GM21825 (cell line): ENCODE measurements around the gene SLC19A1.
"Not testable (repeated sequence)": the region's sequence is repeated elsewhere in the genome, so short reads cannot be mapped to it uniquely, and the experiment has no call there.

Source experiments
- ATAC-seq: cut with Tn5 transposase; IDR thresholded peaks from one replicate; pipeline ENCODE4 v1.9.1; 2021; ENCODE audit warnings: mild to moderate bottlenecking, moderate library complexity; ENCODE audit not compliant: unreplicated experiment

SLC19A1 gene

DNA sequence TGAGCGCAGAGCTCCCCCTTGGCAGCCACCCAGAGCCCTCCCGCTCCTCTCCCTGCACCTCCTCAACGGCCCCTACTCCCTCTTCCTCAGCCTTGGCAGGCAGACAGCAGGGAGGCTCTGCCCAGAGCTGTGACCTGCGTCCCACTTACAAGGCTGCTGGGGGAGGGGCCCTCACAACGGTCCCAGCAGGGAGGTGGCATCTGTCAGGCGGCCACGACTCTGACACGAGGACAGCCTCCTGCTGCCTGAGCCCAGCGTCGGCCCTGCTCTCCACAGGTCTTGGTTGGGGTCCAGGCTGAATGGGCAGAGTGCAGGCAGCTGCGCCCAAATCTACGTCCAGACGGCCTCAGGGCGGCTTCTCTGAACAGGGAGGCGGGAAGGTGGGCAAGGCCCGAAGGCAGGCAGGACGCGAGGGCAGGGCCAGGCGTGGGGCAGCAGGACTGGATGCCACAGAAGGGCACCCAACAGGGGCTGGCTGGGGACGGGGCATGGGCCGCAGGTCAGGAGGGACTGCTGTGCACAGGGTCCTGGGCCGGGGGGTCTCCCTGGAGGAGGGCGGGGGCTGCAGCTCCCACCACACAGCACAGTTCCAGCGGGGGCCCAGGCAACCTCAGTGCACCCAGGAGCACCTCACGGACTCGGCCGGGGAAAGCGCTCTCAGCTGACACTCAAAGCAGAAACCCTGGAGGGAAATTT, 7.5 kb downstream of the SLC19A1 start:
- ATAC-seq: no peak

DNA sequence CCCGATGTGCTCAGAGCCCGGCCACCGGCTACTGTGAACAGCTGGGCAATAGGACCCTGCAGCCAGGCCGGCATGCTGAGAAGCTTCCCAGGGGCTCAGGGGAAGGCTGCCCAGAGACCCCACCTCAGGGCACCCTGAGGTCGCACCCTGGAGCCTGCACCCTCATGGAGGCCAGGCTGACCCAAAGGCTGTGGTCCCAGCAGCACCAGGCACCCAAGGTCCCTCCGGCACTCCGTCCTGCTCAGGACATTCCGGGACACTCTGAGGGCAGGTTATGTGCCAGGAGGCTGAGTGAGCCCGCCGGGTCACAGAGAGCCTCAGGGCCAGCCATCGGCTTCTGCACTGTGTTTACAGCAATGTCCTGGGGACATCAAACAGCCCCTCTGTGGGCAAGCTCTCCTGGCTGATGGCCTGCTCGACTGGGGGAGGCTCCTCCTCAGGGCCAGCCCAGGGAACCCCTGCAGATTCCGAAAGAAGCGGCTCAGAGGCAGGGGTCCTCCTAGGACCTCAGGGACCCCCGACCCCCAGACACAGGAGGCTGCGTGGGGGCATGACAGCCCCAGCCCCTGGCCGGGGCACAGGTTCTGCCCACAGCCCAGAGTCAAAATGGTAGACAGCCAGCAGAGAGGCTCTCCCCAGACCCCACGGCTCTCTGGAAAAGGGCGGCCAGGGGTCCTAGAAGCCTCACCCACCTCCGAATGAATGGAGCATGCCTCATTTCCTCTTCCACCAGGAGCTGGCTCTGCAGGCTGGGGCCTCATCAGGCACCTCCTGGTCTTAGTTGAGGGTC, 8.2 kb downstream of the SLC19A1 start:
- no peak for ATAC-seq

DNA sequence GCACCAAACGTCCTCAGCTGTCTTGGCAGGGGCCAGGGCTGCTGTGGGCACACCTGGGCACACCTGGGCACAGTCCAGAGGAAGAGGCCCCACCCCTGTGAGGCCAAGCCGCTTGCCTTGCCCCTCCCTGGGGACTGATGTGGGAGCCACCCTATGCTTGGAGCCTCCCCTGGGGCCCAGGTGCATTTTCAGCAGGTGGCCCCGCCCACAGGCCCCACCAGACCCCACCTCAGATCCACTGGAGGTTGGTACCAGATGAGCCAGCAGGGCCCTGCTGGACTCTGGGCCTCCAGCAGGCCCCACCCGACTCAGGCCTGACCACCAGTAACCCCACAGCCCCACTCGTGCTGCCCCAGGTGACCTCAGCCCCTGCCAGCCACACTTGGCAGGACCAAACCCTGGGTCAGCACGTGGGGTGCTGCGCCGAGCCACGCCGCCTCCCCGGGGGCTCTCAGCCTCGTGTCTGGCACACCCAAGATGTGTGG, 8.8 kb downstream of the SLC19A1 start:
- no peak for ATAC-seq

DNA sequence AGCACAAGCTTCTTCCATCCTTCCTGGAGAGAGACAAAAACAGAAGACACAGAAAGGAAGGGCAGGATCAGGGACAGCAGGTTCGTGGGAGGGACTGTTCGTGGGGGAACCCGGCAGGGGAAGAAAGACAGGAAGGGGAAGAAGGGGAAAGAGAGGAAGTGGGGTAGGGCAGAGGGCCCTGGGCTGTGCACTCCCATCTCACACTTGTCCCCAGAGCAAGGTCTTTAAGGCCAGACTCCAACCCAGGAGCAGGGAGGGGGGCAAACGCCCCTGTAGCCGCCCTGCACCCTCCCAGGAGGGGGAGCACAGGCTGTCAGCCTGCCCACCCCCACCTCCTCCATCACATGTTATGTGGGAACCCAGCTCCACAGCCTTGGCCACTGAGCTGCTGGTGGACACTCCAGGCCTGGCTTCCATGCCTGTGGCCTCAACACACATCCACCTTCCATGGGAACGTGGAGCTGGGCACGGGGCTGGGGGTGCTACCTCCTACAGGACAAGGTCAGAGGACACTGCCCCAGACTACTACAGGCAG, 9.3 kb downstream of the SLC19A1 start:
- no peak for ATAC-seq

DNA sequence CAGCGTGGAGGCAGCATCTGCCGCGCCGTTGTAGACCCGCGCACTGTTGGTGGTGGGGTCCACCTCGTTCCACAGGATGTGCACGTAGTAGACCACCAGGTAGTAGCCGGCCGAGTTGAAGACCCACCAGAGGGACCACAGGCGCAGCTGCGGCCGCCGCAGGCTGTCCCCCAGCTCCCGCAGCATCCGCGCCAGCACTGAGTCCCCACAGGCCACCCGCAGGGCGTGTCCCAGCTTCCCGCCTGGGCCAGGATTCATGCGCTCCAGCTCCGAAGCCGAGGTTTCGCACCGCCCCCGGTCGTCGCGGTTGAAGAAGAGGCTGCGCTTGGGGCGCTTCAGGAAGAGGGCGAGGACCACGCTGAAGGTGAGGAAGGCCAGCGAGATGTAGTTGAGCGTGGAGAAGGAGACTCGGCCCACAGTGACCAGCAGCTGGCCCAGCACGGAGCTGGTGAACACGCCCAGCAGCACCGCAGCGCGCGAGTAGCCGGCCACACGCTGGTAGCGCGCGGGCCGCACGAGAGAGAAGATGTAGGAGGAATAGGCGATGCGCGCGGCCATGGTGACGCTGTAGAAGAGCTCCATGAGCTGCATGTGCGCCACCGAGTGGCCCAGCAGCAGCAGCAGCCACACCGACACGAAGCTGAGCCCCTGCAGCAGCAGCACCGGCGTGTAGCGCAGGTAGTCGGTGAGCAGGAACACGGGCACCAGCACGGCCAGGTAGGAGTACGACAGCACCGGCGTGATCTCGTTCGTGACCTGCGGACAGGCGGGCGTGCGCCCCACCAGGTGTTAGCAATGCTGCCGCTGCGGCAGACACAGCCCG, 10.6 kb downstream of the SLC19A1 start:
- no peak for ATAC-seq

DNA sequence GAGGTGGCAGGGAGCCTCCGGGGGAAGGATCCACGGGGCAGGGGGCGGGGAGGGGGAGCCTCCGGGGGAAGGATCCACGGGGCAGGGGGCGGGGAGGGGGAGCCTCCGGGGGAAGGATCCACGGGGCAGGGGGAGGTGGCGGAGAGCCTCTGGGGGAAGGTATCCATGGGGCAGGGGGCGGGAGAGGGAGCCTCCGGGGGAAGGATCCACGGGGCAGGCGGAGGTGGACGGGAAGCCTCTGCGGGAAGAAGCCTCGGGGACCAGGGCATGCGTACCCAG, 11.2 kb downstream of the SLC19A1 start:
- ATAC-seq: not testable (repeated sequence)

DNA sequence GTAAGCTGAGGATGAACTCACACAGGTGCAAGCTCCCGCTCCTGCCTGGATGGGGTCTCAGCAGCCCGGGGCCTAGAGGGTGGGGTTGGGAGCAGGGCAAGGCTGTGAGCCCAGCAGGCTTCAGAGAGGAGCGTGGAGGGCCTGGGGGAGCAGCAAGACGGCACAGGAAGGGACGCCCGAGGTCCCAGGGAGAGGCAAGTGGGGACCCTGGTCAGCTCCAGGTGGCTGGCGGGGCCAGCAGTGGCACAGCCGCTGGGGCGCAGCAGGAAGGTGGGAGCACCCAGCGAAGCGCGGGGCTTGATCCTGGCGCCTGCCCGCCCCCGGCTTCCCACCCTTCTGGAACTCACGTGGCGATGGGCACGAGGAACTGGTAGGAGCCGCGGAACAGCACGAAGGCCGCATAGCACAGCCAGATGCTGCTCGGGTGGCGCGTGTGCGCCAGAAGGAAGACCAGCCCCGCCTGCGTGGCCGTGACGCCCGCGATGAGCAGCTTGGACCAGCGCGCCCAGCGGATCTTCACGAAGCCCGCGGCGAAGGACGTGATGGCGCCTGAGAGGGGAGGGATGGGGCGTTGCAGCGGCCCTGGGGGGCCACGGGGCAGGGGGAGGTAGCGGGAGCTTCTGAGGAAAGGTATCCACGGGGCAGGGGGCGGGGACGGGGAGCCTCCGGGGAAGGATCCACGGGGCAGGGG, 11.7 kb downstream of the SLC19A1 start:
- no peak for ATAC-seq

DNA sequence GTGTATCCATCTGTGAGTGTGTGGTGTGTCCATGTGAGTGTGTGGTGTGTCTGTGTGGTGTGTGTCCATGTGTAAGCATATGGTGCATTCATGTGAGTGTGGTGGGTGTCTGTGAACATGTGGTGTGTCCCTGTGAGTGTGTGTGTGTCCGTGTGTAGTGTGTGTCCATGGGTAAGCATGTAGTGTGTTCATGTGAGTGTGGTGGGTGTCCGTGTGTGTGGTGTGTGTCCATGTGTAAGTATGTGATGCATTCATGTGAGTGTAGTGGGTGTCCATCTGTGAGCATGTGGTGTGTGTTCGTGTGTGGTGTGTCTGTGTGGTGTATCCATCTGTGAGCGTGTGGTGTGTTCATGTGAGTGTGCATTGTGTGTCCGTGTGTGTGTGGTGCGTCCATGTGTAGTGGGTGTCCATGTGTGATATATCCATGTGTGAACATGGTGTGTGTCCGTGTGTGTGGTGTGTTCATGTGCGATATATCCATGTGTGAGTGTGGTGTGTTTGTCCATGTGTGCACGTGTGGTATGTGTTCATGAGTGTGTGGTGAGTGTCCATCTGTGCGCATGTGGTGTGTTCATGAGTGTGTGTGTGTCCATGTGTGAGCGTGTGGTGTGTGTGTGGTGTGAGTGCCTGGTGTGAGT, 12.3 kb downstream of the SLC19A1 start:
- no peak for ATAC-seq

DNA sequence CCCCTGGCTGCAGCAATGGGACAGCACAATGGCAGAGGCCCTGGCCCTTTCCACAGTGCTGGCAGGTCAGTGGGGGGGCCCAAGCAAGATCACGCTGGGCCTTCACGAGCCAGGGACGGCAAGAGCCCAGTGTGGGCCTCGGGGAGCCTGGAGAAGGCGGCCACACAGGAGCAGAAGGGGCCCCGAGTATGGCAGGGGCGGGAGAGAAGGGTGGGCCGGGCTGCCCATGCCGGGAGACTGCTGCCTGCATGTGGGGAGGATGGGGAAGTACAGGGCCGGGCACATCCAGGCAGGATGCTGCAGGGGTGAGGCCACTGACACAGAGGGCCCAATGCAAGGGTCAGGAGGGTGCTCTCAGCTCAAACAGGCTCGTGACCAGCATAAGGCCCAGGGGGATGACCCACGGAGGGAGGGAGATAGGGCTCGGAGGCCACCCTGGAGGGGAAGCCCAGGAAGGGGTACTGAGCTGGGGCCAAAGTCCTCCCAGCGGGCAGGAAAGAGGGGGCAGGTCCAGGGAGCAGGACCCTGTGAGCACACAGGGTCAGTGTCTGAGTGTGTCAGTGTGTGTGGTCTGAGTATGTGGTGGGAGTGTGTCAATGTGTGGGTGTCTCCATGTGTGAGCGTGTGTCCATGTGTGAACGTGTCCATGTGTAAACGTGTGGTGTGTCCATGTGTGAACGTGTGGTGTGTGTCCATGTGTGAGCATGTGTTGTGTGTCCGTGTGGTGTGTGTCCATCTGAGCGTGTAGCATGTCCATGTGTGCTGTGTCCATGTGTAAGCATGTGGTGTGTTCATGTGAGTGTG, 13.1 kb downstream of the SLC19A1 start:
- no peak for ATAC-seq

DNA sequence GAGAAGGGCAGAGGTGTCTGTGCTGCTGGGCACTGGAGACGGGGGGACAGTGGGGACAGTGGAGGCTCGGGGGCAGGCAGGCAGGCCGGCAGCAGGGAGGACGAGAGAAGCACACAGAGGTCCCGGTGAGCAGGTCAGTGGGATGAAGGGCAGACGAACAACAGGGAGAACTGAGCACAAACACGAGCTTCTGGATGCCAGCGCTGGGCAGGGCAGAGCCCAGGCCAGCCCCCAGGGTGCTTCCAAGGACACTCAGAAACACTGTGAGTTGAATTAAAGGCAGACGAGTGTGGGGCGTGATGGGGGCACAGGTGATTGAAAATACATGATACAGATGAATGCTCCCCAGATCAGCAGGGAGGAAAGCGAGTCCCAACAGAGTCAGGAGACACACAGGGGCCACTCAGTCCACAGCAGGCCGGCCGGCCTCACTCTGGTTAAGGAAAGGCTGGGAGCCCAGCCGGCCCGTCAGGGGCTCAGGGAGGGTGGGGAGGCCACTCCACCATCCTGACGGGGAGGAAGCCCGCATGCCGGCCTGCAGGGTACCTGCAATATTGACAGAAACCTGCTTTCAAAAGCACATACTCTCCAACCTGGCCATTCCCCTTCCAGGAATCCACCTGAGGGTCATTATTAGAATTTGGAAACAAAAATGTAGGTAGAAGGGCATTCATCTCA, 14.1 kb downstream of the SLC19A1 start:
- no peak for ATAC-seq

DNA sequence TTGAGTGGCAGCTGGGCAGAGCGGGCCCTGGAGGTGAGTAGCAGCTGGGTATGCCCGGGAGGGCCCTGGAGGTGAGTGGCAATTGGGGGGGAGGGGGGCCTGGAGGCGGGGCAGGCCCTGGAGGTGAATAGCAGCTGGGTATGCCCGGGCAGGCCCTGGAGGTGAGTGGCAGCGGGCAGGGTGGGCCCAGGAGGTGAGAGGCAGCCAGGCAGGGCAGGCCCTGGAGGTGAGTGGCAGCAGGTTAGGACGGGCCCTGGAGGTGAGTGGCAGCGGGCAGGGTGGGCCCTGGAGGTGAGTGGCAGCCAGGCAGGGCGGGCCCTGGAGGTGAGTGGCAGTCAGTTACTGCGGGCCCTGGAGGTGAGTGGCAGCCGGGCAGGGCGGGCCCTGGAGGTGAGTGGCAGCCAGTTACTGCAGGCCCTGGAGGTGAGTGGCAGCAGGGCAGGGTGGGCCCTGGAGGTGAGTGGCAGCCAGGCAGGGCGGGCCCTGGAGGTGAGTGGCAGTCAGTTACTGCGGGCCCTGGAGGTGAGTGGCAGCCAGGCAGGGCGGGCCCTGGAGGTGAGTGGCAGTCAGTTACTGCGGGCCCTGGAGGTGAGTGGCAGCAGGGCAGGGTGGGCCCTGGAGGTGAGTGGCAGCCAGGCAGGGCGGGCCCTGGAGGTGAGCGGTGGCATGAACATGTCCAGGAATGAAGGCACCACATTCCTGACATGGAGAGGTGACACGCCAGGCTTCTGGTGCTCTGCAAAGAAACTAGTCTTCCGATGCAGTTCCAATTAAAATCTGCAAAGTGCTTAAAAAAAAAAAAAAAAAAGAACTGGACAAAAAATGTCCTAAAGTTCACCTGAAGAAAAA, 14.9 kb downstream of the SLC19A1 start:
- not testable (repeated sequence) for ATAC-seq

DNA sequence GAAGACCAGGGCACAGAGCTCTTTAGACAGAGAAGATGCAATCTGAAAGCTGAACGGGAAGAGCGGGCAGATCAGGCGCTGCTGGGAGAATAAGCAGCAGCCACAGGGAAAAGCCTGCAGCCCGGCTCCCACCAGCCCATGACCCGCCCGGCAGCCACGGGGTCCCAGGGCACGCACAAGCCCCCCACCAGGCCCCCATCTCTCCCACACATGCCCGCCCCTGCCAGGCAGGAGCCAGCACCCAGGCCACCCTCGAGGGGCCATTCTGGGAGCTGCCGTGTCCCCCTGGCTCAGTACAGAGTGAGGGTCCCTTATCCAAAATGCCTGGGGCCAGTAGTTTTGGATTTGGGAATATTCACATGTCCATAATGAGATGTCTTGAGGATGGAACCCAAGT, 16.3 kb downstream of the SLC19A1 start:
- ATAC-seq: no peak

DNA sequence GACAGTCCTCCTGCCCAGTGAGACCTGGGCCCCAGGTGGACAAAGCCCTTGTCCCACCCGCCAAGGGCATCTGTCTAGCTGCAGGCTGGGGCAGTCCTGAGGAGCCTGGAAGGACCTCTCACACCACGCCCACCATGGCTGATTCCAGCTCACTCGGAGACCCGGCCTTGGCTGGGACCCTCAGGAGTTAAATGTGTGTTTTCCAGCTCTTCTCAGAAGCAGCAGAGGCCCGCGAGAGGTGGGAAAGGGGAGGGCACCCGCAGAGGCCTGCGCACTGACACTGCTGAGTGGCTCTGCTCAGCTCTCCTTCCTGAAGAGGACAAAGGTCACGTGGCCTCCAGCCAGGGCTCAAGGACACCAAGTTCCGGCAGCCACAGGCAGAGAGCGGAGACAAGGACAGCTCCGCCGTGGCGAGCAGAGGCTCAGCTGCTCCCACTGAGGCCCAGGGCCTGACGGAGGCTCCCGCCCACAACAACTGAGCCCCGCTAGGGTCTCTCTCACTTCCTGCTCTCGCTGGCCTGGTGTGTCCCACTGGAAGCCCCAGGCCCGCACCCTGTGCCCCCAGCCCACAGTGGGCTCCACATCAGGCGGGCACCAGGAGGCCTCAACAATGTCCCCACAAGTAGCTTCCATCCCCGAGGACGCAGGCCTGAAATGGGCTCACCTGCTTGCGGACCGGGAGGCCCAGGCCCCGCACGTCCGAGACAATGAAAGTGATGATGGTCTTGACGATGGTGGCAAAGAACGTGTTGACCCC, 16.9 kb downstream of the SLC19A1 start:
- no peak for ATAC-seq

DNA sequence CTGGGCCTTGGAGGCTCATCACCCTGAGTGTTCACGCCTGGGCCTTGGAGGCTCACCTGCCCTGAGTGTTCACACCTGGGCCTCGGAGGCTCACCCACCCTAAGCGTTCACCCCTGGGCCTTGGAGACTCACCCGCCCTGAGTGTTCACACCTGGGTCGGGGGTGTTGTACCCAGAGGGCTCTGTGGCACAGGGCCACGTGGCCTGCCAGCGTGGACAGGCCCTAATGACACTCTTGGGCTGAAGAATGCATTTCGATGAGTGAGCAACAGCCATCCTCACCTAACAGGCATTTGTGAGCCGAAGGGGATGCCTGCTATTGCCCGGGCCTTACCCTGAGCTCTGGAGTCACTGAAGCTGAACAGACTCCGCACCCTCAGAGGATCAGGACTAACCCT, 17.5 kb downstream of the SLC19A1 start:
- ATAC-seq: no peak

DNA sequence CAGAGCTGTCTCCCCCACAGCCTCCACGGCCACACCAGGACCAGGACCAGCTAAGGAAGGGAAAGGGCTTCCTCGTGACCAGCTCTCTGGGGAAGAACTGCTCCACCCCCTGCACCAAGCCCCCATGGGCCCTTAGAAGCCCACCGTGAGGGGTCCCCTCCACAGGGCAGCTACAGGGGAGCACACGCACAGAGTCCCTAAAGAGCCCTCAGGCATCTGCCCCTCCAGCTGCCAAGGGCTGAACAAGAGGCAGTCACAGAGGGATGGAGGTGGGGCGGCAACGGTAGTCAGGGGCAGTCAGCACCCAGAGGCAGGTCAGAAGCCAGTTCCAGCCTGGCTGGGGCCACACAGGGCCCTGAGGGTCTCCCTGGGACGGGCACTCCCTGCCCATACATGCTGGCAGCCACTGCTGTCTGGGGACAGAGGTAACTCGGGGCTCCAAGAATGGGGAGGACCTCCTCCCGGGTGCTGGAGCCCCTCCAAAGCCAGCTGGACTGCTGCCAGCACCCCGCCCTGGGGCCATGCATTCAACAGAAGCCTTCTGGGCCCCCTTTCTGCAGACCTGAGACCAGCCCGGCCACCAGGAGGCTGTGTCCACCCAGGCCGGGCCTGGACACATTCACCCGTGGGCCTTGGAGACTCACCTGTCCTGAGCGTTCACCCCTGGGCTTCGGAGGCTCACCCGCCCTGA, 18.7 kb downstream of the SLC19A1 start:
- no peak for ATAC-seq

DNA sequence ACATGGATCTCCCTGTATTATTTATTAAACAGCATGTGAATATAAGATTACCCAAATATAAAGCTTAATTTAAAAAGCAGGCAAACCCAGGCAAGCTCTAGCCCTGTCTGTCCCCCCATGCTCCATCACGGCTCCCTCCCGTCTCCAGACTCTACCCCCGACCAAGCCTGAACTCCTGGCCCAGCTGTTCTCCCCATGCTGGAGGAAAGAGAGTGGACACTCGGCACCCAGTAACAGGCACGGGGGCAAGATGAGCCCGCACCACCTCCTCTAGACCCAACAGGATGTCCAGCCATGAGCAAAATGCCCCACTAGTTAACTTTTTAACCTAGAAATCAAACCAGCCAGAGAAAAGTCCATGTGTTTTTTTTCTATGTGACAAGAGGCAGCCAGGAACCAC, 19.3 kb downstream of the SLC19A1 start:
- no peak for ATAC-seq

DNA sequence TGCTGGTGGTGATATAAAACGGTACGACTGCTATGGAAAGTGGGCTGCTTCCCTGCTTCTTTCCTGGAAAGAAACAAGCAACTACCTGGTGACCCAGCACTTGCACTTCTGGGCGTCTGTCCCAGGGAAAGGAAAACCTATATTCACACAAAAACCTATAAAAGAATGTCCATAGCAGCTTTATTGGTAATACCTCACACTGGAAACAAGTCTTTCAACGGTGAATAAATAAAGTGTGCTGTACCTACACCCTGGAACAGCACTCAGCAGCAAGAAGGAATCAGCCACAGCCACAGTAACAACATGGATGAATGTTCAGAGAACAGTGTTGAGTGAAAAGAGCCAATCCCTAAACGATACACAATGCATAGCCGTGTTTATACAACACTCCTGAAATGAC, 19.9 kb downstream of the SLC19A1 start:
- no peak for ATAC-seq
